Activated T-cell treated with anti-CD3 and anti-CD28 coated beads, Interleukin-2, amount 50 U/mL, for 48 hours (primary cell): ENCODE results near the gene LRRN1.

Source experiments
- DNase-seq, 2 experiments: peaks; one replicate each; pipeline ENCODE4 v3.0.0-alpha.2; 2020

LRRN1 gene

DNA sequence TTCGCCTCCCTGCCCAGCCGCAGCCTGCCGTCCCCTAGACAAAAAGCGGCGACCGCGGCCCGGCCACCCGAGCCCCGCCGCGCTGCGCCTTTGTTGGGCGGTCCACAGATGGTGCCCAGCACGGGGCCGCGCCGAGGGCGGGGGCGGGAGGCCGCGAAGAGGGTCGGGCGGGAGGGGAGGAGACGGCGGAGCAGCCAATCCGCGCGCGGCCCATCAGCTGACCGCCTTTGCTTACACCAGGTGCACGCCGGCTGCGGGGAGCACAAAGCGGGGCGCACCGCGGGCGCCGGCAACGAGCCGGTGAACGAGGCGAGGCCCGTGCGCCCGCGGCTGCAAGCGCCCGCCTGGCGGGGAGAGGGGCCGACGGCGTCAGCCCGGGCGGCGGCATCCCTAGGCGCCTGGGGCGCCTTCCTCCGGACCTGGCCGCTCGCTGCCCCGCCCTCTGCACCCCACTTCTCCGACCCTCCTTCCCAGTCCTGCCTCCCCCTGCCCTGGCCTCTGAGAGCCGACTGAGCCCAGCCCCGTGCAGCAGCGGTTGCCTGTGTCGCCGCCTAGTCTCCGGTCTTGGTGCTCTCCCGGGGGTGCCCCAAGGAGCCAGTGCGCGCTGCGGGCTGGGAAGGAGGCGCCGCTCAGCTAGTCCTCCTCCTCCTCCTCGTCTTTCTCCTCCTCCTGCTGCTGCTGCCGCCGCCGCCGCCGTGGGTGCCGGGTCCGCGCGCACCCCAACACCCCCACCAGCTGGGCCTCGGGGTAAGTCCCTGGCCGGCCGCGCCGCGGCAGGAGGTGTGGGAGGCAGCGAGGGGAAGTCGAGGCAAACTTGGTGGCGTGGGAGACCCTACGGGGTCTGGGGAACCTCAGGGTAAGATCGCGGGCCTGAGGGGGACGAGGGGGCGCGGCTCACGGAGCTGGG, at the start of gene LRRN1:
TSS of gene LRRN1 (plus strand) at position 259 of the 907 bp plus-strand sequence. CDS start 45,211 bp downstream, outside the sequence.
- DNase-seq = peak; percentile 73 to 78

DNA sequence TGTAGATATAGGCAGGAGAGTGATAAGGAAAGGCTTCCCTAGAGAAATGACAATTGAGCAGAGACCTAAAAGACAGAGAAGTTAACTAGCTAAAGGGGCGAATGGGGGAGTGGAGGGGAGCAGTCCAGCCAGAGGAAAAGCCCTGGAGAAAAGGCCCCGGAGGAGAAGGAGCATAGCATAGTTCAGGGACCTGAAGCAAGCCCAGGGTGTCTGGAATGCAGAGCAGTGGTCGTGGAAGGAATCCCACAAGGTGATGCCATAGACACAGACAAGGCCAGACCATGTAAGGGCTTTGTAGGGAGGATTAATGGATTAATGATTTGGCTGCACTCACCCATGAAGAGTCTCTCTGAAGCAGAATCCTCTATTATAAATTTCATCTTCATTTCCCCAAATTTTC, 45.8 kb upstream of the LRRN1 start:
- no peak for DNase-seq

- no peak for DNase-seq
Observed at GRCh38 chr3:3765661-3766060, 33.6 kb upstream of the LRRN1 start.

DNA sequence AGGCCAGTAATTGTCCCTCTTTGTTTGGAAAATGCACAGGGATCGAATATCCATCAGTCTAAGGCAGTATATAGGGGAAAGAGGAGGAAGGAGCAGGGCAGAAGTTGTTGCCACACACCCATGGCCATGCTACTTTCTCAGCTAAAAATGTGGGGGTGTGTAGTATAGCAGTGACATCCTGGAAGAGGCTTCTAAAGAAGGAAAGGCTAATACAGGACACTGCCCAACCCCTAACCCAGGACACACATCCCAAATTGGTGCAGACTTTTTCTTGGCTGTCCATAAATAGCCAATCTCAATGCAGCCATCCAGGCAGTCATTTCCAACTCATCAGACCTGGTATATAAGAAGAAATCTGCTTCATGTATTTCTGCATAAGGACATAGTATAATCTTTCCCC, 33.1 kb upstream of the LRRN1 start:
- DNase-seq = no peak

DNA sequence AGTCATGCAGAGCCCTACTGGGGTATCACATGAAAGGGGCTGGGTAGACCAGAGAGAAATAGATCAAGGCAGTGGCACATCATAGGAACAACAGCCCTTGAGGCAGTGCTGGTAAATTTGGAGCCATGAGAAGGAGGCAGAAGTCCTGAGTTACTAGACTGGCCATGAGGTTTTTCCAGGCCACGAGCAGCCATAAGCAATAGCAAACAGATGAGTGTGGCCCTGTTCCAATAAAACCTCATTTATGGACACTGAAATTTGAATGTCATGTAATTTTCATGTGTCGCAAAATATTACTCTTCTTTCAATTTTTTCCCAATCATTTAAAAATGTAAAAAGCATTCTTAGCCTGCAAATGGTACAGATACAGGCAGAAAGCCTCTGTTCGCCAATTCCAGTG, 28.1 kb upstream of the LRRN1 start:
- DNase-seq = no peak

DNA sequence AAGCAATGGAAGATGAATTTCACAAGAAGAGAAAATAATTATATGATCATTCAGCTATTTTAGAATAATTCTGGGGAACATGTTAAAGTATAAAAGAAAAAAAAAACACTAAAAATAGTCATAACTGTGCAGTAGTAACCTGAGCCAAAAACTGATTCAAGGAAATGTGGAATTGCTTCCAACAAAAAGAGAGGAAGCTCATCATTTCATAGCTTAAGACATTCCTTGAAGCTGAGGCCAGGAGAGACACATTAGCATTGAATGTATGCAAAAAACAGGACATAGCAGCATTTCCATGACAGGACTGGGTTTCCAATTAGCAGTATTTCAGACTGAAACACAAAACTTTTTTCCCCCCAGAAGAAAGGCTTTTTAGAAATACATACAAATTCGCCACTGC, 27.7 kb upstream of the LRRN1 start:
- DNase-seq = no peak

GRCh38 chr3:3772338-3772737, 26.9 kb upstream of the LRRN1 start:
- no peak for DNase-seq

DNA sequence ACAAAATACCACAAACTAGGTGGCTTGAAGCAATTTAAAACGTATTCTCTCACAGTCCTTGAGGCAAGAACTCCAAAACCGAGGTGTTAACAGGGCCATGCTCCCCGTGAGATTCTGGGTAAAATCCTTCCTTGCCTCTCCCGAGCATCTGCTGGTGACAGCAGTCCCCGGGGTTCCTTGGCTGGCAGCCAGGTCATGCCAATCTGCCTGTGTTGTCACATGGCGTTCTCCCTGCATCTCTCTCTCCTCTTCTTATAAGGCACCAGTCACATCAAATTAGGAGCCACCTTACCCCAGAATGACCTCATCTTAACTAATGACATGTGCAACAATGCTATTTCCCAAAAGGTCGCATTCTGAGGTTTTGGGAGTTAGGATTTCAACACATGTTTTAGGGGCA, 26.3 kb upstream of the LRRN1 start:
- DNase-seq = no peak

DNA sequence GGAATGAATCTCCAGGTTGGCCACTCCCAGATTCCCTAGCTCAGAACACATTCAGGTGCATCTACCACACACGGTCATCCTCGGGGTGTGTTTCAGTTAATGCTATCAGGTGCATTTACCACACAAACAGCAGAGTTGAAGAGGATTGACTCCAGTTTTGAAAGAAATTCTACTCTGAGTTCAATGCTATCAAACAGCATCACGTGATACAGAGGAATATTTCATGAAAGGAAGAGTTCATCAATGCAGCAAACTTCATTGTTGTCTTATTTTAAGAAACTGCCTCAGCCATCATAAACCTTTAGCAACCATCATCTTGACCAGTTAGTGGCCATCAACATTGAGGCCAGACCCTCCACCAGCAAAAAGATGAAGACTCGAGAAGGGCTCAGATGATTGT, 22.6 kb upstream of the LRRN1 start:
- DNase-seq = no peak

DNA sequence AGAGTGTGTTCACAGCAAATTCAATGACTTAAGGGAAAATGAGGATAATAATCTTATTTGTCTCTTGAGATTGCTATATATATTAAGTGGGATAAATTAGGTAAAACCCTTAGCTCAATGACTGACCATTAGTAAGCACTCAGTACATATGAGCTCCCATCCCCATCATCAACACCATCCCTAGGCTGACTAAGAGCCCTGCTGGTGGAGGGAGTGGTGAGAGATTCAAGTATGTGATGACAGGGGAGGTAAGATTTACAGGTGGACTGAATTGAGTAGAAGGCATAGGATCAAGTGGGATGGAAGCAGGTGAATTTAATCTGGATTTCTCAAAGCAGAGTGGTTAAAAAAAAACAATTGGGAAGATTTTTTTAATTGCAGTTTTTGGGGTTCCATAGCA, 21.0 kb upstream of the LRRN1 start:
- no peak for DNase-seq

DNA sequence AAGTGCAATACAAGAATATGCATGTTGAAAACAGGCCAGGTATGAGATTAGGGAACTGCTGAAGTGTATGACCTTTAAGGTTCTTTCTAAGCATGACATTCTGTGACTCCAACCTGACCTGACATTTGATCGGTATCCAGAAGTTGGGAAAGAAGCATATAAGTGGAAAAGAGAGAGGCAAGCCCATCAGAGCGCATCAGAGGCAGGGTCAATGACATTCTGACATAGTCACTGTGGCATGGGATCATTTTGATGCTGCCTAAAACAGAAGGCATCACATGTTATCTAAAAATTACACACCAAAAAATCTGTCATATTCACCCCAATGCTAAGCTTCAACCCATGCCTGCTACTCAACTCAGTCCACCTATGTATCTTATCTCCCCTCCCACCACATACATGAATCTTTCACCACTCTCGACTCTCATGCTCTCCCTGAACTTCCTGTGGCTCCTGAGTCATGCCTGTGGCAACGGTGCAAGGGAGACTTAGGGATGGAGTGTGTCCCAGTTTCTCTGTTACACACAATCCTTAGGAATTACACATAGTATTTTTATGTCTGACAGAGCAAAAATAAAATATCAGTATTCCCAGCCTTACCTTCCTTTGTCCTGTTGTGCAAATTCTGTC, 20.5 kb upstream of the LRRN1 start:
- no peak for DNase-seq

DNA sequence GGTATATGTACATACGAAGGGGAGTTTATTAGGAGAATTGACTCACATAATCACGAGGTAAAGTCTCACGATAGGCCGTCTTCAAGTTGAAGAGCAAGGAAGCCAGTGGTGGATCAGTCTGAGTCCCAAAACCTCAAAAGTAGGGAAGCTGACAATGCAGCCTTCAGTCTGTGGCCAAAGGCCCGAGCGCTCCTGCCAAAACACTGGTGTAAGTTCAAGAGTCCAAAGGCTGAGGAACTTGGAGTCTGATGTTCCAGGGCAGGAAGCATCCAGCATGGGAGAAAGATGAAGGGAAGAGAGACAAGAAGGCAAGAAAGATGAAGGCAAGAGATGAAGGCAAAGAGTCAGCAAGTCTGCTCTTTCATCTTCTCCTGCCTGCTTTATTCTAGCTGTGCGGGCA, 16.8 kb upstream of the LRRN1 start:
- DNase-seq = no peak

- no peak for DNase-seq
Observed at GRCh38 chr3:3783210-3783609, 16.0 kb upstream of the LRRN1 start.

DNA sequence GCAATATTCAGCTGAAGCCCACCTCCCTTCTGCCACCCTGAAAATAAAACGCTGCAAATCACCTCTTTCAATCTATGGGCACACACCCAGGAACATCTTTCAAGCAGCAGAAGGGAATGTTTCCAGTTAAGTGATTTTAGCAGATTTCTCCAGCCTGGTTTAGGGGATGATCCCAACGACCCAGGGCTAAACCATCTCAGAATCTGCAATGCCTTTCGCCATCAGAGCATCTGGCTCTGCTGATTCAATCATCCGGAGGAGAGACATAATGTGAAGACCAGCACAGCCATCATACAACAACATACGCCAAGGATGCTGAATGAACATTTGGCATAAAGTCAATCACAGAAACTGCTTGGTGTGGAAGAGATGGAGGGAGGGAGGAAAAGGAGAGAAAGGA, 15.5 kb upstream of the LRRN1 start:
- DNase-seq = no peak

DNA sequence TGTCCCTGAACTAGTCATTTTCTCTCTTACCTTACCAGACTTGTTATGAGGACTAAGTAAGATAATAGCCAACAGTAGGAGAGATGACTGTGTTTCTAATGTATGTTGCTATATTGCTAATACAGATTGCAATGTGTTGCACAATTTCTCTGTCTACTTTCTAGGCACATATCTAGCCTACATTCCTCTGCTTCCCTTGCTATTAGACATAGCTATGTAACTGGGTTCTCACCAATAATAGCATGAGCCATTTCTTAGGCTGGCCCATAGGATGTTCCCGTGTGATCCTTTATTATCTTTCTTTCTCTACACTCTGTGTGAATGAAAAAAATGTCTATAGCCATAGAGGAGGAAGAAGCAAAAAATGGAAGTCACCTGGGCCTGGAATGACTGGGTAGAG, 6.8 kb upstream of the LRRN1 start:
- DNase-seq = no peak

- peak; percentile 60 to 61 for DNase-seq
Observed at GRCh38 chr3:3798631-3799113, 559 bp upstream of the LRRN1 start.

GRCh38 chr3:3800080-3800455, 837 bp downstream of the LRRN1 start:
- peak; percentile 35 to 50 for DNase-seq

DNA sequence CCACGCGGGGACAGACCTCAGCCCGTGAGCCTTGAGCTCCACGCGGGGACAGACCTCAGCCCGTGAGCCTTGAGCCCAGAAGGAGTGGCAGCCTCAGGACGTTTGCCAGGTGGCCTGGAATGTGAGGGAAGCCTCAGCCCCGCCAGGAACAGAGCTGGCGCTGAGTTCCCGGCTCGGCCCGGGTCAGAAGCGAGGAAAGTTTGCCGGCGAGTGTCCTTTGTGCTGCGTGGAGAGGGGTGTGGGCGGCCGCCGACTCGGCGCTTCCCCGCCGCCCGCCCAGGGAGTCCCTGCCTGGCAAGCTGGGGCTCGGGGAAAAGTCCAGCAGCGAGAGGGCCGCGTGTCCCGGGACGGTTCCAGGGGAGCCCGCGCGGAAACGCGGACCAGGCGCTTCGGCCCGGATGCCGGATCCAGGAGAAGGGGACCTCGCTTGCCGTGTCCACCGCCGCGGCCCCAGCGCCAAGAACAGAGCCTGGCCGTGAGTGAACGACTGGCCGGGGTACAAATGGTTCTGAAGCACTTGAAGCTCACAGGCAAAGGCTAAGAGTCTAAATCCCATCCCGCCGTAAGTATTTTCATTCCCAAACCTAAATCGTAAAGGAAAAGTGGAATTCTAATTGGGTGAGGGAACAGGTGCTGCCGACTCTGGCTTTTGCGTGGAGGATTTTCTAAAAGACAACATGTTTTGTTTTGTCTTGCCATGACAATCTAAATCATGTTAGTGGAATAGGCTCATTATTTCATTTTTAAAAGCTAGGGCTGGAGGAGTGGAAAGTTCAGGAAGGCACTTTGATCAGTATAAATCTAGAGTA, 1.7 kb downstream of the LRRN1 start:
- peak; percentile 23 to 33 for DNase-seq

- no peak for DNase-seq
Observed at GRCh38 chr3:3801494-3801841, 2.2 kb downstream of the LRRN1 start.

GRCh38 chr3:3802046-3802445, 2.8 kb downstream of the LRRN1 start:
- DNase-seq = no peak

DNA sequence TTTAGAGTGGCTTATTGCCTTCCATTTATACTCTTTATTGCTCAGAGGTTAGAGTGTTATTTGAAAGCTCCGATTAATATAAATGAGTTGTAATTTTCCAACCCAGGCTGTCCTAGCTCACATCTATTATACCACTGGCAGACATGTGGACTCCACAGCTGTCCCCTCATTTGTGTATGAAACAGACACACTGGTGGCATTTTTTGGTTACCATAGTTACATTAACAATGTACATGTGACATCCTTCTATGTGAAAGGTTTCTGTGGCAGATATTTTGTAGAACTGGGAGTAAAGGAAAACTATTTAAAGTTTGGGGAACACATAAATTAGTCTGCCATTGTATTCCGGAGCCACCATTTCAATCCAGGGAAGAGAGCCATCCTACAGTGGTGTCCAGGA, 5.3 kb downstream of the LRRN1 start:
- DNase-seq = no peak

DNA sequence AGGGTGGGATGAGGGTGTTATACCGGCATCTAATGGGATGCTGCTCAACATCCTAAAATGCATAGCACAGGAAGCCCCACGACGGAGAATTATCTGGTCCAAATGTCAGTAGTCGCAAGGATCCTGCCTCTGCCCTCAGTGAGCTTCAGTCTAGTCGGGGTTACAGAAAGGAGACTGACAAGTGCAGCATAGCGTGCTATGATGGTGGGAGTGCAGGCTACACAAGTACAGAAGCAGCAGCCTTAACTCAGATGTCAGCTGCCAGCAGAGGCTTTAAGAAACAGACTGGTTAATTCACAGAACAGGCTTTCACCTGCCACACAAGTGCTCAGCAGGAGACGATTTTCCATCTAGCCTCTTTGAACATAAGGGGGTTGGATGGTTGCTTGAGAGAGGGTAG, 6.9 kb downstream of the LRRN1 start:
- DNase-seq = no peak

GRCh38 chr3:3806856-3807255, 7.6 kb downstream of the LRRN1 start:
- DNase-seq = no peak

- DNase-seq = no peak
Observed at GRCh38 chr3:3813013-3813412, 13.8 kb downstream of the LRRN1 start.
